Measurements from ENCODE around the gene ASB17. TPM values are rescaled to one million over a fixed set of nuclear protein-coding genes. Genes with fewer than 3 reads are reported as not detected.

The ASB17 gene
- total RNA-seq, 1 donor from 2014 or later = not detected

GRCh38 chr1:75884437-75884836, 47.8 kb downstream of the ASB17 start:
- Mint-ChIP-seq H3K9me3 (ENCODE audit: low read depth) (no peaks in the 10 kb centered on the region), H3K27ac (ENCODE audit: unreplicated experiment) (no peak overlapping the region), H3K4me1 (ENCODE audit: low read depth) (no peaks in the 10 kb centered on the region), H3K36me3 (ENCODE audit: low read depth) (no peaks in the 10 kb centered on the region), H3K4me3 (ENCODE audit: unreplicated experiment) (no peak overlapping the region), H3K27me3 (ENCODE audit: low read depth) (no peaks in the 10 kb centered on the region)
- DNase-seq (ENCODE audit: low spot score) = no peak
- TF ChIP-seq CTCF (IDR thresholded peaks at IDR 0.05) = no peak

DNA sequence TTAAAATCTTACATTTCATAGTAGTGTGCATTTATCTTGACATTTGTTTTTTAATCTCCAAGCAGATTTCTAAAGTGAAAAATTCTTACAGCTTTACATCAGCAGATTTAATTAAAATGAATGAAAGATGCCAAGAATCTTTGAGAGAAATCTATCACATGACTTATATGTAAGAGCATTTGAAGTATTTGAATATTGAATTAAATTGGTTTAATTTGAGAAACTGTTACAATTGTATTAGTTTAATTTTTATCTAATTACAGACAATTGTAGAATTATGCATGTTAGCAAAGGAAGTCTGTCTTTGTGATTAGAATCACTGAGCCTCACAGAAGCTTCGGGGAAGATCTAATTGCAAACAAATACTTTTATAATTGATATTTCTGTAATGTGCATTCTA, 52.2 kb downstream of the ASB17 start:
- Mint-ChIP-seq H3K9me3 (ENCODE audit: low read depth) (no peaks in the 10 kb centered on the region), H3K4me1 (ENCODE audit: low read depth) (no peaks in the 10 kb centered on the region), H3K36me3 (ENCODE audit: low read depth) (no peaks in the 10 kb centered on the region), H3K4me3 (ENCODE audit: unreplicated experiment) (no peak overlapping the region), H3K27ac (ENCODE audit: unreplicated experiment) (no peak overlapping the region), H3K27me3 (ENCODE audit: low read depth) (peaks cover 4% of the 10 kb centered on the region)
- no peak for DNase-seq (ENCODE audit: low spot score)
- TF ChIP-seq CTCF (IDR thresholded peaks at IDR 0.05) = no peak

DNA sequence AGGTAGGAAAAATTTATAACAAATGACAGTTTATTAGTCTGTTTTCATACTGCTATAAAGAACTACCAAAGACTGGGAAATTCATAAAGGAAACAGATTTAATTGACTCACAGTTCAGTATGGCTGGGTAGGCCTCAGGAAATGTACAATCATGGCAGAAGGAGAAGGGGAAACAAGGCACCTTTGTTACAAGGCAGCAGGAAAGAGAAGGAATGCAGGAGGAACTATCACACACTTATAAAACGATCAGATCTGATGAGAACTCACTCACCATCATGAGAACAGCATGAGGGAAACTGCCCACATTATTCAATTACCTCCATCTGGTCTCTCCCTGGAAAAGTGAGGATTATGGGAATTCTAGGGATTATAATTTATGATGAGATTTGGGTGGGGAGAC, 61.3 kb downstream of the ASB17 start:
- H3K4me3 Mint-ChIP-seq (ENCODE audit: unreplicated experiment) = no peak overlapping the region
- no peaks in the 10 kb centered on the region for H3K27me3 Mint-ChIP-seq (ENCODE audit: low read depth)
- no peaks in the 10 kb centered on the region for H3K36me3 Mint-ChIP-seq (ENCODE audit: low read depth)
- no peak overlapping the region for H3K27ac Mint-ChIP-seq (ENCODE audit: unreplicated experiment)
- H3K4me1 Mint-ChIP-seq (ENCODE audit: low read depth) = no peaks in the 10 kb centered on the region
- peaks cover 2% of the 10 kb centered on the region for H3K9me3 Mint-ChIP-seq (ENCODE audit: low read depth)
- no peak for TF ChIP-seq CTCF (IDR thresholded peaks at IDR 0.05)
- DNase-seq (ENCODE audit: low spot score) = no peak

Other genes with a start within 250 kb of the ASB17 start
- gene ACADM, start 207.7 kb downstream of the ASB17 start, total RNA-seq = 34.7 to 46.2 TPM (median 35.2 TPM) in 3 replicates
- gene RABGGTB, start 146.1 kb downstream of the ASB17 start, total RNA-seq = 54.4 to 76.0 TPM (median 57.9 TPM) in 3 replicates
- gene MSH4, start 135.5 kb downstream of the ASB17 start, total RNA-seq = 0.20 to 0.48 TPM in 2 of 3 replicates, not detected in the other
- 1.6 to 4.7 TPM (median 3.5 TPM) in 3 replicates for gene ST6GALNAC3, start 142.3 kb upstream of the ASB17 start, total RNA-seq

Data from chondrocyte (in vitro differentiated cells).